Vagina (tissue), 2 donors: ENCODE data around the gene FRMPD4.

ENCODE experiments used
- CTCF ChIP-seq, 3 experiments: fragments of 450-650 bp in 2 of 3; fragments of 200-600 bp in 1 of 3; sonication (generic) in 1 of 3; IDR thresholded peaks; one replicate each; pipeline ENCODE4 v1.5.1; 2017 to 2019; ENCODE audit warnings: antibody characterized with exemption in 3 of 3, mild to moderate bottlenecking in 2 of 3, moderate library complexity in 2 of 3
- POLR2A ChIP-seq, 2 donors: fragments of 450-650 bp; IDR thresholded peaks; one replicate each; pipeline ENCODE4 v1.6.1; 2017; ENCODE audit warnings: antibody characterized with exemption in 2 of 2, mild to moderate bottlenecking in 2 of 2, moderate library complexity in 2 of 2

DNA sequence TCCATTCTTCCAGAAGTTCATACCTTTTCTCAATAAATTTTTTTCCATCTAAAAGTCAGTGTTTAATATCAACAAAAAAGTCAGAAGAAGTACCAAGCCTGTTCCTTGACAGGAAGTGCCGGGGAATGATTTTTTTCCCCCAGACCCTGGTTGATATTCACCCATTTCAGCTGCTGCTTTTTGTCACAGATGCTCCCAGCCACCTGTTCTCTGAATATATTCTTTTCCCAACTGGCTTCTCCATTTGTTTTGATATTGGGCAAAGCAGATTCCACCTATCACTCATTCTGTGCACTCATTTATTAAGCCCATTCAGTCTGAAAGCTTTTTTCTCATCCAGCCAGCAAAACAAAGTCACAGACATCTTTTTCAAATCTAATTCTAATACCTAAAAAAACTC, 139.9 kb downstream of the FRMPD4 start:
- TF ChIP-seq CTCF (IDR thresholded peaks at IDR 0.05) (no peak), POLR2A (IDR thresholded peaks at IDR 0.05) (no peak)
